Esophagus muscularis mucosa (tissue), 4 donors: Measurements from ENCODE around the gene PSMA1. TPM values are rescaled to one million over a fixed set of nuclear protein-coding genes. Genes with fewer than 3 reads are reported as not detected.

ENCODE experiments used
- DNase-seq: peaks from one replicate; pipeline ENCODE4 v3.0.0-alpha.2; 2017; ENCODE audit errors: extremely low spot score
- H3K27ac ChIP-seq, 4 donors: fragments of 200-600 bp; sonication (generic); replicated peaks in 1 of 4; 1 replicate in 3 of 4; 2 replicates in 1 of 4; pipeline ENCODE4 v1.5.1; 2016 to 2019; ENCODE audit warnings: mild to moderate bottlenecking in 1 of 4
- H3K27me3 ChIP-seq, 4 donors: fragments of 200-600 bp; sonication (generic); one replicate each; pipeline versions ENCODE4 v1.5.1 to v1.6.0; 2016 to 2019
- H3K36me3 ChIP-seq, 4 donors: fragments of 200-600 bp; sonication (generic); one replicate each; pipeline ENCODE4 v1.5.1; 2016 to 2019
- H3K4me1 ChIP-seq, 4 donors: fragments of 200-600 bp; sonication (generic); one replicate each; pipeline ENCODE4 v1.5.1; 2016 to 2019
- H3K4me3 ChIP-seq, 4 donors: fragments of 200-600 bp; sonication (generic); 1 replicate in 2 of 4; 2 replicates in 2 of 4; pipeline ENCODE4 v1.5.1; 2016 to 2019; ENCODE audit warnings: mild to moderate bottlenecking in 4 of 4, moderate library complexity in 1 of 4
- H3K9me3 ChIP-seq, 4 donors: fragments of 200-600 bp; sonication (generic); 1 replicate in 3 of 4; 2 replicates in 1 of 4; pipeline ENCODE4 v1.5.1; 2016 to 2019
- CTCF ChIP-seq, 3 experiments: fragments of 200-600 bp in 2 of 3; fragments of 450-650 bp in 1 of 3; sonication (generic) in 2 of 3; IDR thresholded peaks; one replicate each; pipeline ENCODE4 v1.5.1; 2017 to 2019; ENCODE audit warnings: antibody characterized with exemption in 3 of 3, mild to moderate bottlenecking in 2 of 3, moderate library complexity in 1 of 3
- EP300 ChIP-seq: sonication (generic); formaldehyde crosslinking; IDR thresholded peaks from one replicate; pipeline ENCODE4 v1.6.1; 2017; ENCODE audit warnings: antibody characterized with exemption
- POLR2A ChIP-seq: fragments of 450-650 bp; IDR thresholded peaks from one replicate; pipeline ENCODE4 v1.6.1; 2017; ENCODE audit warnings: antibody characterized with exemption, moderate library complexity, mild to moderate bottlenecking, low read depth
- POLR2AphosphoS5 ChIP-seq, 2 donors: sonication (generic); formaldehyde crosslinking; IDR thresholded peaks; one replicate each; pipeline ENCODE4 v1.6.1; 2017; ENCODE audit warnings: antibody characterized with exemption in 2 of 2
- WGBS: methylation state at CpG from one replicate; pipeline ENCODE4 v1.1.5; 2018; 5-methylcytosine and 5-hydroxymethylcytosine counted together
- intact Hi-C: fragments of 100-400 bp; cut with DNase I; formaldehyde crosslinking; loops from one replicate; pipeline ENCODE4 v1.15.1; 2023
- total RNA-seq, 4 donors: library from RNA; depleted of rRNA; stranded (reverse); fragments of >200 nt; gene quantifications; one replicate each; pipeline versions ENCODE4 v1.1.0 to v1.2.1, GENCODE V29; 2016

PSMA1 gene
- total RNA-seq, 4 donors from 2014 or later, result 96.0 to 118 (median 110) TPM

- 0% methylated on average over 19 of the region's 37 CpGs for WGBS
- H3K36me3 ChIP-seq, result peaks cover 20 to 55% (median 38%) of the 10 kb centered on the region in 4 donors
- peaks cover 17 to 44% (median 36%) of the 10 kb centered on the region in 4 donors for H3K4me1 ChIP-seq
- peak within 1 kb of the TSS; percentile 87 to 93 (median 91) for H3K27ac ChIP-seq
- no peaks in the 10 kb centered on the region for H3K27me3 ChIP-seq
- DNase-seq, result peak; percentile 97
- peak within 1 kb of the TSS; percentile 83 to 91 (median 89) for H3K4me3 ChIP-seq
- TF ChIP-seq POLR2AphosphoS5 (IDR thresholded peaks at IDR 0.05) (peak; percentile 92 to 94), POLR2A (no peak), CTCF (IDR thresholded peaks at IDR 0.05) (peak in 1 of 3 experiments; percentile 2), EP300 (no peak)
- no peaks in the 10 kb centered on the region for H3K9me3 ChIP-seq
- intact Hi-C loops, result loop anchor here (5.0 kb wide), 1 partner anchor 37 kb away; no protein-coding TSS in a partner anchor
Observed at GRCh38 chr11:14499560-14500180, 20.5 kb downstream of the PSMA1 start, which contains the start of gene COPB1. Gene COPB1, minus strand, starts transcription at chr11:14499811. Its CDS starts 883 bp downstream, at chr11:14498928.

GRCh38 chr11:14499178-14499559 lies 21.0 kb downstream of the PSMA1 start:
- no peak for DNase-seq
- Histone ChIP-seq H3K27ac (peak overlapping the region; percentile 87 to 93 (median 91)), H3K27me3 (no peaks in the 10 kb centered on the region), H3K36me3 (peaks cover 19 to 55% (median 37%) of the 10 kb centered on the region in 4 donors), H3K4me1 (peaks cover 17 to 48% (median 36%) of the 10 kb centered on the region in 4 donors), H3K9me3 (no peaks in the 10 kb centered on the region), H3K4me3 (peak overlapping the region; percentile 83 to 91 (median 89))
- under 1% methylated on average over 11 of the region's 19 CpGs for WGBS
- TF ChIP-seq POLR2AphosphoS5 (IDR thresholded peaks at IDR 0.05) (no peak), EP300 (no peak), POLR2A (no peak), CTCF (IDR thresholded peaks at IDR 0.05) (no peak)
- intact Hi-C loops, result loop anchor here (5.0 kb wide), 1 partner anchor 37 kb away; no protein-coding TSS in a partner anchor

- Histone ChIP-seq H3K27me3 (no peaks in the 10 kb centered on the region), H3K36me3 (peaks cover 79 to 100% (median 95%) of the 10 kb centered on the region in 4 donors), H3K27ac (no peak overlapping the region), H3K4me1 (peaks cover 0 to 4% (median 2%) of the 10 kb centered on the region in 4 donors), H3K9me3 (no peaks in the 10 kb centered on the region), H3K4me3 (no peak overlapping the region)
- 83% methylated on average over 3 of the region's 3 CpGs for WGBS
- intact Hi-C loops, result no loop called here
- DNase-seq, result no peak
- TF ChIP-seq POLR2A, result no peak
Observed at GRCh38 chr11:14480716-14481115, 39.5 kb downstream of the PSMA1 start.

- intact Hi-C loops, result no loop called here
- TF ChIP-seq POLR2AphosphoS5 (IDR thresholded peaks at IDR 0.05) (no peak), CTCF (IDR thresholded peaks at IDR 0.05) (no peak), POLR2A (no peak)
Observed at GRCh38 chr11:14471127-14471526, 49.1 kb downstream of the PSMA1 start.

GRCh38 chr11:14463623-14464022 lies 56.6 kb downstream of the PSMA1 start:
- intact Hi-C loops, result loop anchor here (5.0 kb wide), 1 partner anchor 34 kb away; the partner anchor contains the start of gene COPB1
- 93% methylated on average over 2 of the region's 2 CpGs for WGBS

More at GRCh38 chr11:14471127-14471526, 49.1 kb downstream of the PSMA1 start:
- Histone ChIP-seq H3K27ac (no peak overlapping the region), H3K27me3 (no peaks in the 10 kb centered on the region), H3K4me3 (no peak overlapping the region), H3K36me3 (peaks cover 55 to 100% (median 91%) of the 10 kb centered on the region in 4 donors), H3K4me1 (no peaks in the 10 kb centered on the region), H3K9me3 (no peaks in the 10 kb centered on the region)
- DNase-seq, result no peak
- 82% methylated on average over 1 of the region's 1 CpG for WGBS

More at GRCh38 chr11:14463623-14464022, 56.6 kb downstream of the PSMA1 start:
- TF ChIP-seq EP300 (no peak), CTCF (IDR thresholded peaks at IDR 0.05) (no peak), POLR2AphosphoS5 (IDR thresholded peaks at IDR 0.05) (no peak), POLR2A (no peak)
- no peak overlapping the region for H3K27ac ChIP-seq
- H3K36me3 ChIP-seq, result peaks cover 87 to 100% (median 93%) of the 10 kb centered on the region in 4 donors
- H3K4me1 ChIP-seq, result no peaks in the 10 kb centered on the region
- H3K27me3 ChIP-seq, result no peaks in the 10 kb centered on the region
- DNase-seq, result no peak
- no peaks in the 10 kb centered on the region for H3K9me3 ChIP-seq
- no peak overlapping the region for H3K4me3 ChIP-seq
